Measurements from ENCODE around the gene BCORL1.

BCORL1 gene, protein sequence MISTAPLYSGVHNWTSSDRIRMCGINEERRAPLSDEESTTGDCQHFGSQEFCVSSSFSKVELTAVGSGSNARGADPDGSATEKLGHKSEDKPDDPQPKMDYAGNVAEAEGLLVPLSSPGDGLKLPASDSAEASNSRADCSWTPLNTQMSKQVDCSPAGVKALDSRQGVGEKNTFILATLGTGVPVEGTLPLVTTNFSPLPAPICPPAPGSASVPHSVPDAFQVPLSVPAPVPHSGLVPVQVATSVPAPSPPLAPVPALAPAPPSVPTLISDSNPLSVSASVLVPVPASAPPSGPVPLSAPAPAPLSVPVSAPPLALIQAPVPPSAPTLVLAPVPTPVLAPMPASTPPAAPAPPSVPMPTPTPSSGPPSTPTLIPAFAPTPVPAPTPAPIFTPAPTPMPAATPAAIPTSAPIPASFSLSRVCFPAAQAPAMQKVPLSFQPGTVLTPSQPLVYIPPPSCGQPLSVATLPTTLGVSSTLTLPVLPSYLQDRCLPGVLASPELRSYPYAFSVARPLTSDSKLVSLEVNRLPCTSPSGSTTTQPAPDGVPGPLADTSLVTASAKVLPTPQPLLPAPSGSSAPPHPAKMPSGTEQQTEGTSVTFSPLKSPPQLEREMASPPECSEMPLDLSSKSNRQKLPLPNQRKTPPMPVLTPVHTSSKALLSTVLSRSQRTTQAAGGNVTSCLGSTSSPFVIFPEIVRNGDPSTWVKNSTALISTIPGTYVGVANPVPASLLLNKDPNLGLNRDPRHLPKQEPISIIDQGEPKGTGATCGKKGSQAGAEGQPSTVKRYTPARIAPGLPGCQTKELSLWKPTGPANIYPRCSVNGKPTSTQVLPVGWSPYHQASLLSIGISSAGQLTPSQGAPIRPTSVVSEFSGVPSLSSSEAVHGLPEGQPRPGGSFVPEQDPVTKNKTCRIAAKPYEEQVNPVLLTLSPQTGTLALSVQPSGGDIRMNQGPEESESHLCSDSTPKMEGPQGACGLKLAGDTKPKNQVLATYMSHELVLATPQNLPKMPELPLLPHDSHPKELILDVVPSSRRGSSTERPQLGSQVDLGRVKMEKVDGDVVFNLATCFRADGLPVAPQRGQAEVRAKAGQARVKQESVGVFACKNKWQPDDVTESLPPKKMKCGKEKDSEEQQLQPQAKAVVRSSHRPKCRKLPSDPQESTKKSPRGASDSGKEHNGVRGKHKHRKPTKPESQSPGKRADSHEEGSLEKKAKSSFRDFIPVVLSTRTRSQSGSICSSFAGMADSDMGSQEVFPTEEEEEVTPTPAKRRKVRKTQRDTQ (N-terminal part only)

DNA sequence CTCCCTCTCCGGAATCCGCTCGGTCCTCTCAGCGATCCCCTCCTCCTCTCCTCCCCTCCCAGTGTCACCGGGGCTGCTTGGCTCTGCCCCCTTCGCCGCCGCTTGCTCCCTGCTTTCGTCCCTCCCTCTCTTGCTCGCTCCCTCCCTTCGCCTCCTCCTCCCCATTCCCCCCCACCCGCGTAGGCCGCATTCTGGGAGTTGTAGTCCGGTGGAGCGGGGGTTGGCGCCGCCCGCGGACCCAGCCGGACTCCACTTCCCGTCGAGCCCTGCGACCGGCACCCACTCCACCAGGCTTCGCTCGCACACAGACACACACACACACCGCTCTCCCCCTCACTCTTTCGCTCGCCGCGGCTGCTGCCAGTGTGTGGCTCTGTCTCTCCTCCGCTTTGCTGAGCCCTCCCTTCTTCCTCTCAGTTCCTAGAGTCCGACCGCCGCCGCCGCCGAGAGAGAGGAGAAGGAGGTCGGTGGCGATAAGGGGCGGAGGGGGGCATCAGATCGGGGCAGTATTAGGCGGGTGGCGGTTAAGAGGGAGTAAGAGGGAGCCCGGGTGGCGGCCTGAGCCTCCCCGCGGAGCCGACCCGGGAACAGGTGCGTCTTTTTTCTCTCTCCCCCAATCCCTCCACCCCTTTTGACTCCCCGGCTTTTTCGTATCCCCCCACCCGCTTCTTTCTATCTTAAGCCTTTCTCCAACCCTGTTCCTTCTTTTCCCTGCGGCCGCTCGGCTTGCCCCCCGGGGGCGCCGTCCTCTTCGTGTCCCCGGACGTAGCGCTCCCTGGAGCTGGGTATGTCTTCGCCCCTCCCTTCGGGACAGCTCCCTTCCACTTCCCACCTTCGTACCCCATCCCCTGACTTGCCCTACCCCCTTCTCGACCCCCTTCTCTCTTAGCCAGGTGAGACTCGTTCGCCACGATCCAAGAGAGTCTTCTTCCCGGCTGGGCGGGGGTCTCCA is at the start of gene BCORL1:
Gene BCORL1, plus strand, starts transcription at position 336 of the 952 bp plus-strand sequence. CDS start 22,597 bp downstream, outside the sequence.
- DNase-seq (ENCODE audit: low read depth in 2 of 2): peak; percentile 64 to 70

DNA sequence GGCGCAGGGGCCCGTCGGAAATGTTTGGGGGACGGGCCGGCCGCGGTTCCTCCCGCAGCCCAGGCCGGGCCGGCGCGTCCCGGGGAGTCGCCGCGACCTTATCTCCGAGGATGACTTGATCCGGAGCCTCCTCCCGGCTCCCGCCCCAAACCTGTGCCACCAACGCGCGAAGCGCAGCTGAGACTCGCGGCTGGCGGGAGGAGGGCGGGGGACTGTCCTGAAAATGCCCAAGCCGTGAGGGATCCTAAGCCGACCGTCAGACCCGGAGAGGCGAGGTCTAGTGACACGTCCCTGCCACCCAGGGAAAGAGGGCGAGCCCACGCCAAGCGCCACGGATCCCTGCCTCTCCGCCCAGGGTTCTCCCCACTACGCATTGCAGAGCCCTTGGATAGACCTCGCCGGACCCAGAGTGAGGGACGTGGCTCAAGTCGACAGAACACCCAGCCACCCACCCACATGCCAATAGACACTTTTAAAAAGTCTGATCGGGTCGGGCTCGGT is 49.6 kb upstream of the BCORL1 start:
- DNase-seq (ENCODE audit: low read depth in 2 of 2): no peak

DNA sequence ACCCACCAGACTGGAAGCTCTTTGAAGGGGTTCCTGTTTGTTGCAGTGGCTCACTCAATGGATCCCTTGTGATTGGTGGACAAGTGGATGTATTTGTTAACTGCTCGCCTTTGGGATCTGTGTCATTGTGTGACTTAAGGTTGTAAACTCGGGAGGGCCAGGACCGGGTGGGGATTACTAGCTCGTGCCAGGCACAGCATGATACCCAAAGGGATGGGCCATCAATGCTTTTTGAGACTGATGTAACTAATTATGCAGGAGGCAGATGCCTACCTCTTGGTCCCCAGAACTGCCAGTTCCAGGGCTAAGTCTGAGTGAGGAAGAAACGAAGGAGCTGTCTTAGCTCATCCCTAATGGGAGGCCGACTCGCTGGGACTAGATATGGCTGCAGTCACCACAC is 48.7 kb upstream of the BCORL1 start:
- no peak for DNase-seq (ENCODE audit: low read depth in 2 of 2)

DNA sequence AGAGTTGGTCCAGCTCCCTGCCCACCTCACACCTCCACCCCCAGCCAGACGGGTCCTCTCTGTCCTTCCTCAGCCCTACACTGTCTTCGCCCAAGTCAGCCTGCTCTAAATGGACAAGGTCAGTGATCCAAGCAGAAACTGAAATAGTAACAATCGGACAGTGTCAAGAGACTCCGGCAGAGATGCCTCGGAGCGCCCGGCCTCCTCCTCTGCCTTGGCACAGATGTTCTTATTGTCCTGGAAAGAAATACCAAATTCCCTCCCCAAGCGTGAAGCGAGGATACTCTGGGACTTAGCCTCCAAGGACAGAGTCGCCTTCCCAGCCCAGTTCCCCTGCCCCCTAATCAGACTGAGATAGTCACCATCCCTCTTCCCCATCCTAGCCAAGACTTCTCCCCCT is 48.0 kb upstream of the BCORL1 start:
- DNase-seq (ENCODE audit: low read depth in 2 of 2): no peak

DNA sequence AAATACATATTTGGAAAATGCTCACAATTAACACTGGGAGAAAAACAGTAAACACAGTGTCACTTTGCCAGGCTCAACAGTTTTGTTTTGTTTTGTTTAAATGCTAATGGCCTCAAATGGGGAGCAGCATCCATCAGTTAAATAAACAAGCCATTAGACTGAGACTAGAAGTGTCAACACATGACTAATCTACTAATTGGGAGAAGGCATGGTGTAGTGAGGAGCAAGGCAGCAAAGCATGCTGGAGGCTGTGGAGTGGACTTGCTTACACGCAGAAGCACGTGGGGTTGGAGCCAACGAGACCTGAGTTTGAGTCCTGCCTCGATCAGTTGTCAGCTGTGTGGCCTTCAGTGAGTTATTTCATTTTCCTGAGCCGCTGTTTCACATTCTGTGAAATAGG is 47.5 kb upstream of the BCORL1 start:
- no peak for DNase-seq (ENCODE audit: low read depth in 2 of 2)

DNA sequence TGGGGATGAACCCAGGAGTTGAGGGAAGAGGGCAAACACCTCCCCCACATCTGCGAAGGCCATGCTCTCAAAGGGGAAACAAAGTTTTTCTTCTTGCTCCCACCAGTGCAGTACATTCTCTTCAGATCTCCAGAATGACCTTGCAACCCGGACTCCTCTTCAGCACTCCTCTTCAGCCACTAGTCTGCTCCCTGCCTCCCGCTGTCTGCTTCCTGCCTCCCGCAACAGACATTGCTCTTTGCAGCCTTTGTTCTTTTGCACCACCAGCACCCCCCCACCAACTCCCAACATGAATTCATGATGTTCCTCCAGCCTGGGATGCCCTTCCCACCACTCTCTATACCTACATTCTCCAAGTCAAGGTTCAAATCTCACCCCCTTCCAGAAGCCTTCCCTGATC is 44.4 kb upstream of the BCORL1 start:
- no peak for DNase-seq (ENCODE audit: low read depth in 2 of 2)

DNA sequence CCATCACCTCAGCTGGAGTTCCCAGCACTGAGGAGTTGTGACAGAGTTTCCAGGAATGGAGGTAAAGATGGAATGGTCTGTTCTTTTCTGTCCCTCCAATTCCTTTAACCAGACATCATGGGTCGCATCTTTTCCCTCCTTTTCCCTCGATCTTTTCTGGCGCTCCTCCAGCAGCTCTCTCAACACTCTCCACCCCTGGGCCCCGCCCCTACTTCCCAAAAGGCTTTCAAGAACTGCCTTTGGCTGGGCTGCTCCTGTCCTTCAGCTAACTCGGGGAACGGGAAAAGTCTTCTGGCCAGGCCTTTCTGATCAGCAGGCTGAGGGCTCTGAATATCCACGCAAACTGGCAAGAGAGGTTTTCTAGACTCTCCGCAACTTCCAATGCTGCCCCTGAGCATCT is 42.4 kb upstream of the BCORL1 start:
- no peak for DNase-seq (ENCODE audit: low read depth in 2 of 2)

DNA sequence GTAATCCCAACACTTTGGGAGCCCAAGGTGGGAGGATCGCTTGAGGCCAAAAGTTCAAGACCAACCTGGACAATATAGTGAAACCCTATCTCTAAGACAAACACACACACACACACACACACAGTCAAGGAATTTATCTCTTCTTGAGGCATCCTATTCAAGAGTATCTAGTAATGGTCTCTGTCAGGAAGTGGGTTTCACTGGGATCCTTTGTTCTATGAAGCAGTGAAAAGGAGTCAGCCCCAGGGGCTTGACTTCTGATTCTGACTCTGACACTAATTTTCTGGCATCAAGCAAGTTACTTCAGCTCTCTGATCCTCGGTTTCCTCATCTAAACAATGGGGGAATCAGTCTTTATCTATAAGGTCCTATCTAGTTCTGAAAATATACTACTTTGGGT is 41.7 kb upstream of the BCORL1 start:
- DNase-seq (ENCODE audit: low read depth in 2 of 2): no peak

DNA sequence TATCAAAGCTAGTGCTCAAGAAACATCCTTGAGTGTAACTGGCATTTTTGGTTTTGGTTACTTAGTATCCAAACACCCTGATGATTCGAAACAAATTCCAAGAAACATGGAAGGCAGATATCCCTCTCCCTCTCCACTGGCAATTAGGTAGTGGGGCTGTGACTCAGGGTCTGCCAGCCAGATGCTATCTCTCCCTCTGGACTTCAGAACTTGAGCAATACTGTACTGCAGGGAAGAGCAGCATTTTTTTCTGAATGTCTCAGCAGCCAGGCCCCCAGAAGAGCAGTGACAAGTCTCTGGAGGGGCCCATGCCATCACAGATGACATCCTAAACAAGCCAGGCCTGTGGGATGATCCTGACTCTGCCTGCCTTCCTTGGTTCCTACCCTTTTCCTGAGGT is 37.3 kb upstream of the BCORL1 start:
- no peak for DNase-seq (ENCODE audit: low read depth in 2 of 2)

DNA sequence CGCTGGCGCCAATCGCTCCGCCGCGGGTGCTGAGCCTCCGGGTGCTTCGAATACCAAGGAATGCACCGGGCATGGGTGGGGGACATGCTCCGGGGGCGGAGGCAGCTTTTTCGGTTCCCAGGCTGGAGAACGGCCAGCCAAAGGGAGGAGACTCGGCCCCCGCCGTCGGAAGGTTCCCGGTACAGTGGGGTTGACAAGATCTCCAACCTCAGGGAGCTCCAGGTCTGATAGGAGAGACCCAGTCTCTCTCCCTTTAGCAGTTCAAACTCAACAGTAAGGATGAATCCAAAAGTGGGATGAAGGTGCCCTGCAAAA is 29.1 kb upstream of the BCORL1 start:
- no peak for DNase-seq (ENCODE audit: low read depth in 2 of 2)

DNA sequence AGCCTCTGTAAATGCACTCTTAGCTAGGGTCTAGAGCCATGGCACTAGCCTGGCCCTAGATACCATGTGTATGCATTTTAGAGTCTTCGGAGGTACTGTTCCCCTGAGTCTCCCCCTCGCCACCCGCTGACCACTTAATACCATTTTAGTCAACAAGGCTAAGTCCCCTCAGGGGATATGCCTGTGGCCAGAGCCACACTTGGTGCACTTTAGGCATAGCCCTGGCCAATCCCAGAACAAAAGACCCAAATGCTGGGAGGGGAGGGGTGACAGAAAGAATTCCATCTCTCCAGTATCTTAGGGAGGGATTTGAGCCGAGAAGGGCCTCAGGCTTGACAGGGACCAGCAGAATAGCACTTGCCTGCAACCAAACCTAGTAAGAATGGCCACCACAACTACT is 28.6 kb upstream of the BCORL1 start:
- DNase-seq (ENCODE audit: low read depth in 2 of 2): no peak

DNA sequence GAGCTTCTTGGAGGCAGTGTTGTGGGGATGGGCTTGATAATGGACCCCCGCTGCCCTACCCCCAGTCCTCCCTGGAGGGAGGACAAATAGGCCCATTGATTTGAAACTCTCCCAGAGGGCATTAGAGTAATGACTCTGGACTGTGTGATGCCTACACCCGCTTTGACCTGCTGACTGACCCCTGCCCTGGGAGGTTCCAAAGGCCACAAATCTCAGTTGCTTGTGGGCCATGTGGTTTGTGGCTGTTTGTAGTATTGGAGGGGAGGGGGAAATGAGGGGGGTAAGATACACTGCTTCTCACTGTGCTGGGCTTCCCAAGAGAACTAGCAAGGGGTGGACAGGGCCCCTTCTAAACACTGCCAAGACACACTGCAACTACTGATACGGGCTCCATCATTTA is 27.6 kb upstream of the BCORL1 start:
- no peak for DNase-seq (ENCODE audit: low read depth in 2 of 2)

DNA sequence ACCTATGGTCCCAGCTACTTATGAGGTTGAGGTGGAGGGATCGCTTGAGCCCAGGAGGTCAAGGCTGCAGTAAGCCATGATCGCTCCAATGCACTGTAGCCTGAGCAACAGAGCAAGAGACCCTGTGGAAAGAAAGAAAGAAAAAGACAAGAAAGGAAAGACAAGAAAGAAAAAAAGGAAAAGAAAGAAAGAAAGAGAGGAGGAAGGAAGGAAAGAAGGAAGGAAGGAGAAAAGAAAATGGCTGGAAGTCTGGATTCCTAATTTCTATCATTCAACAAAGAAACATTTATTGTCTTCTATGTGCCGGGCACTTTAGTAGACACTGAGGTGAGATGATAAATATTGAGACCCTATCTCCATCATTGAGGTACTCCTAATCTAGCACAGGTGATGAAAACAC is 26.8 kb upstream of the BCORL1 start:
- no peak for DNase-seq (ENCODE audit: low read depth in 2 of 2)

DNA sequence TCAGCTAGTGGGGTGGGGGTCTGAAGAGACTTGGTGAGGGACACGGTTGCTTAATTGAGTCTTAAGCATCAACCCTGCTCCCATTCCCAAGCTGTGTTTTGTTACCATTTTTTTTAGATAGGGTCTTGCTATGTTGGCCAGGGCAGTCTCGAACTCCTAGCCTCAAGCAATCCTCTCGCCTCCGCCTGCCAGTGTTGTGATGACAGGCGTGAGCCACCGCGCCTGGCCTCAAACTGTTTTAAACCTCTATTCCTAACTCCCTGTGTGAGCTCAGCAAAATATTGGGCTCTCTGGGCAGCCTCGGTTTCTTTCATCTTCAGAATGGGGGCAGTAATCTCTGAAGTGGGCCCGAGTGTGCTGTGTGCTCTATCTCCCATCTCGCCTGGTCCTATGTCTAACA is 26.3 kb upstream of the BCORL1 start:
- DNase-seq (ENCODE audit: low read depth in 2 of 2): no peak

DNA sequence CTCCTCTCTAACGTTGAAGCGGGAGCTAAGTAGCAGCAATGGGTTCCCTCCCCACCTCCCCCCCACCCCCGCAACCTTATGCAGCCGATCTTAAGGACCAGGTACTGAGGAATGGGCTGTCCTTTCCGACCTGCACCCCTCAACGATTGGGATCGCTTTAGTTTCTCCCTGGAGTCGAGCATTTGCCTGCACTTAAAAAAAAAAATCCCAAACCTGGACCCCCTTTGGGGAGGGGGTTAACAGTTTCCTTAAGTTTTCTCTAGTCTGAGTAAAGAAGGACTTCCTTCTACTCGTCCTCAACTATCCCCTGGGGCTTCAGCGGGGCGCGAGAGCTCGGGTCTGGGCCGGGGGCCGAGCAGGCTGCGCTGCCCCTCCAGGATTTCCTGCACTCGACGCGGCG is 25.7 kb upstream of the BCORL1 start:
- DNase-seq (ENCODE audit: low read depth in 2 of 2): no peak

DNA sequence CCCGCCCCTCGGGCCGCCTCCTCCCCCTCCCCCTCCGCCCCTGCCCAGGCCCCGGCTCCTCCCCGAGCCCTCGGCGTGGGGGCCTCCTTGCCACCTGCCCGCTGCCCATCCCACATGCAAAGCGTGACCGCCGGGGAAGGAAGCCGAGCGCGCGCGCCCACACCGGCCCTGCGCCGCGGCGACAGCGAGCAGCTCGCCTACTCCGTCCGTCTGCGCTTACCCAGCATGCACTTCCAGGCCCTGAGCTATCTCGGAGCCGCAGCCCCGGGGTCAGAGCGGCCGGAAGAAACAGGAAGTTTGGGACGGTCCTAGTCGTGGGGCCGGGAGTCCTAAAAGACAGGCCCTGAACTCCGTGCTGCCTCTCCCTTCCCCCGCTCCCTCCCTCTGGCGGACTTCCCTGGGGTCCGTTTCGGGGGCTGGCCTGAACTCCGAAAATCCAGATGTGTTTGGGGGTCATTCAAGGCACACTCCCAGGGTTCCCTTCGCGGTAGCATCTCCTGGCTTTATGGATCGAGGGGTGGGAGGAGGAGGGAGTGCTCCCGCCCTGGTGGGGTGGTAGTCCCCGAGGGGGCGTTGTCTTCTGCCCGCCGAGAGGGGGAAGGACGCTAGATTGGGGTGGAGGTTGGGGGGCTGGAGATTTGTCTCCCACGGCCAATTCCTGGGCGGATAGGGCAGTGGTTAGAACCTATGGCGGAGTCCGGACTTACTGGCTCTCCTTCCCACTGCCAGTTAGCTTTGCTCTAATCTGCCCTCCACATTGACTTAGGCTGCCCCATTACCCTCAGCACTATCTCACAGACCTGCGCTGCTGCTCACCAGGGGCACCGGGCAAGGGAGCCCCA is 25.0 kb upstream of the BCORL1 start:
- DNase-seq (ENCODE audit: low read depth in 2 of 2): no peak

DNA sequence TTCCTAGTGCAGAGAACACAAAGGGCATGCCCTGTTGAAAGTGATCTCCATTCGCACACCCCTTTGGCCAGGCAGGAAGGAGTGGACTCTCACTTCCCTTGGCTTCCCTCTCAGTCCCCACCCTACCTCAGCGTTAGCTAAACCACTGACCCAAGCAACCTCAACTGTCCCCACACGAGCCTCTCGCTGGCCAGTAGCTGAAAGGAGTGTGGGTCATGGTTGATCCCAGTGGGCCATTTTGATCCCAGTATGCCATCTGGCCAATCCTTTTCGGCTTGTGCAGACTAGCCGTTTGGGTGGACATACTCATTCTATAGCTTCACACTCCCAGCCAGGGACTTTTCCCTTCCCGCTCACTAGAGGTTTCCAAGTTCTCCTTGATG is 24.4 kb upstream of the BCORL1 start:
- no peak for DNase-seq (ENCODE audit: low read depth in 2 of 2)

DNA sequence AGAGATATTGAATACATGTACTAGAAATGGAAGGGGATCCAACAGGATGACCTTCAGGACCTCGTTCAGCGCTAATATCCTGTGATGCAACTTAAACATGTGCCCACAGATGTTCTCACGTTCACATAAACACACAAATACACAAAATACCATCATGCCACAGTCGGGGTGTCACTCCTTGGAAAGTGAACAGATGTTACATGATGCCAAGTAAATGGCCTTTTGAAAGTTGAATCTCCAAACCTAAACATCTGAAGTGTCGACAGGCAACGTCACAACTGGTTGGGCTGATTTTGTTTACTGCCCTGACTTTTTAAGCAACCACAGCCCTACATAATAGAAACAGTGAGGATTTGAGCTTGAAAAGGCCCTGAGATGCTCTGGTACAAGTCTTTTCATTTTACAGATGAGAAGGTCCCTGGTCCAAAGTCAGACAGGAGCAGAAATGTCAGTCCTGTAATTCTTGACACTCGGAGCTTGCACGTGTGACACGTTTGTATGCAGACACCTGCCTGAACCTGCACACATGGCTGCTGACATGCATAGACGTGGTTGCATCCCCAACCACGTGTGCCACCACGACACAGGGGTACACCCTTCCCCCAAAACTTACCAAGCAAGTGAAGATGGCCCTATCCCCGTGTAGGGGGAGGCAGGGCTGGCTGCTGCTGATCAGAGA is 23.5 kb upstream of the BCORL1 start:
- DNase-seq (ENCODE audit: low read depth in 2 of 2): no peak

DNA sequence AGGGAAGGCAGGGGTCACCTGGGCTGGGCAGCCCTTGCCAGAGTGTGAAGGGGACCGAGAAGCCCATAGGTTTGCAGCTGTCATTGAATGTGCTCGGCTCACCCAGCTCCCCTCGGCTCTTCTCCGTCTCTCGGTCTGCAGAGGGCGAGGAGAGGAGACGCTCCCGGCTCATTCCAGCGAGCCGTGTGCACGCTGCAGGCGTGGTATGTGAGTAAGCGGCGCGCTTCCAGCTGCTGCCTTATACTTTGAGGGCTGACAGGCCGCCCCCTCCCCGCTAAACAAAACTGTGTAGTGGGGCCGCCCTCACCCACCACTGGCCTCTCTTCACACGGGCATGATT is 23.0 kb upstream of the BCORL1 start:
- no peak for DNase-seq (ENCODE audit: low read depth in 2 of 2)

All from stimulated activated CD8-positive, alpha-beta memory T cell treated with anti-CD3 and anti-CD28 coated beads, Interleukin-7, amount 100 ng/mL, for 1 hour (primary cell).